Prostate gland (tissue), 2 donors: ENCODE measurements around the gene FLYWCH1. TPM values are rescaled to one million over a fixed set of nuclear protein-coding genes. Genes with fewer than 3 reads are reported as not detected.

Source experiments
- DNase-seq: peaks from one replicate; pipeline ENCODE4 v3.0.0-alpha.2; 2019; ENCODE audit warnings: low spot score
- H3K27ac ChIP-seq, 2 donors: fragments of 200-600 bp; sonication (generic); 2 replicates each; pipeline ENCODE4 v1.5.1; 2017 to 2019
- H3K27me3 ChIP-seq: fragments of 200-600 bp; sonication (generic); replicated peaks from 2 replicates; pipeline ENCODE4 v1.5.1; 2019; ENCODE audit not compliant: insufficient read depth
- H3K36me3 ChIP-seq, 2 donors: fragments of 200-600 bp; sonication (generic); 1 replicate in 1 of 2; 2 replicates in 1 of 2; pipeline versions ENCODE4 v1.5.1 to v1.8.1; 2017 to 2019
- H3K4me1 ChIP-seq: fragments of 200-600 bp; sonication (generic); replicated peaks from 2 replicates; pipeline ENCODE4 v1.5.1; 2019
- H3K4me3 ChIP-seq, 2 donors: fragments of 200-600 bp; sonication (generic); 2 replicates each; pipeline ENCODE4 v1.5.1; 2017 to 2019
- H3K9me3 ChIP-seq: fragments of 200-600 bp; sonication (generic); 2 replicates; pipeline ENCODE4 v1.5.1; 2017
- CTCF ChIP-seq, 4 experiments: fragments of 200-600 bp in 2 of 4; fragments of 450-650 bp in 2 of 4; sonication (generic) in 2 of 4; IDR thresholded peaks; 1 replicate in 3 of 4; 2 replicates in 1 of 4; pipeline ENCODE4 v1.5.1; 2016 to 2019; ENCODE audit warnings: antibody characterized with exemption in 4 of 4, mild to moderate bottlenecking in 2 of 4, moderate library complexity in 2 of 4
- POLR2A ChIP-seq: fragments of 450-650 bp; IDR thresholded peaks from one replicate; pipeline ENCODE4 v1.6.1; 2016; ENCODE audit warnings: antibody characterized with exemption, mild to moderate bottlenecking
- POLR2AphosphoS5 ChIP-seq: sonication (generic); formaldehyde crosslinking; IDR thresholded peaks from one replicate; pipeline ENCODE4 v1.6.1; 2017; ENCODE audit warnings: antibody characterized with exemption
- WGBS: methylation state at CpG from one replicate; pipeline ENCODE4 v1.1.5; 2018; 5-methylcytosine and 5-hydroxymethylcytosine counted together
- intact Hi-C: fragments of 100-400 bp; cut with DNase I; formaldehyde crosslinking; loops from one replicate; pipeline ENCODE4 v1.14.2; 2022
- total RNA-seq, 2 donors: library from RNA; depleted of rRNA; stranded (reverse); fragments of >200 nt; gene quantifications; one replicate each; pipeline ENCODE4 v1.1.0, GENCODE V29; 2016

The FLYWCH1 gene
- total RNA-seq, result 10 to 100 TPM; 53.0 to 55.6 TPM

- peak; percentile 98 for DNase-seq
- H3K36me3 ChIP-seq, result no peaks in the 10 kb centered on the region
- H3K4me1 ChIP-seq, result peaks cover 6% of the 10 kb centered on the region
- intact Hi-C loops, result loop anchor here (5.0 kb wide), 1 partner anchor 39 kb away; no protein-coding TSS in a partner anchor
- H3K4me3 ChIP-seq, result peak within 1 kb of the TSS; percentile 86 to 92
- TF ChIP-seq POLR2A (peak; percentile 84), CTCF (IDR thresholded peaks at IDR 0.05) (peak in 2 of 4 experiments; percentile 31 to 44), POLR2AphosphoS5 (peak; percentile 99)
- no peaks in the 10 kb centered on the region for H3K9me3 ChIP-seq
- no peaks in the 10 kb centered on the region for H3K27me3 ChIP-seq
- H3K27ac ChIP-seq, result peak within 1 kb of the TSS; percentile 85 to 89
- under 1% methylated on average over 64 of the region's 85 CpGs for WGBS
Measured at GRCh38 chr16:2911638-2912329, at the start of gene FLYWCH1. Gene FLYWCH1, plus strand, starts transcription at chr16:2911931. Its CDS starts 17,755 bp downstream, at chr16:2929686.

GRCh38 chr16:2865651-2866050, 46.1 kb upstream of the FLYWCH1 start:
- H3K4me1 ChIP-seq, result no peaks in the 10 kb centered on the region
- H3K27me3 ChIP-seq, result no peaks in the 10 kb centered on the region
- no peaks in the 10 kb centered on the region for H3K9me3 ChIP-seq
- DNase-seq, result no peak
- no peaks in the 10 kb centered on the region for H3K36me3 ChIP-seq
- no peak overlapping the region for H3K4me3 ChIP-seq
- no peak for TF ChIP-seq CTCF (IDR thresholded peaks at IDR 0.05)
- no peak for TF ChIP-seq POLR2A
- TF ChIP-seq POLR2AphosphoS5, result no peak
- intact Hi-C loops, result loop anchor here (5.0 kb wide), 1 partner anchor 88 kb away; the partner anchor contains the start of gene ELOB
- no peak overlapping the region for H3K27ac ChIP-seq
- 57% methylated on average over 4 of the region's 4 CpGs for WGBS

- no peak for DNase-seq
- no peaks in the 10 kb centered on the region for H3K4me1 ChIP-seq
- H3K36me3 ChIP-seq, result no peaks in the 10 kb centered on the region
- H3K27me3 ChIP-seq, result no peaks in the 10 kb centered on the region
- TF ChIP-seq POLR2A (no peak), CTCF (IDR thresholded peaks at IDR 0.05) (no peak), POLR2AphosphoS5 (no peak)
- 87% methylated on average over 4 of the region's 4 CpGs for WGBS
- no peak overlapping the region for H3K4me3 ChIP-seq
- intact Hi-C loops, result loop anchor here (5.0 kb wide), 1 partner anchor 89 kb away; the partner anchor contains the start of gene ELOB
- H3K9me3 ChIP-seq, result no peaks in the 10 kb centered on the region
- no peak overlapping the region for H3K27ac ChIP-seq
Measured at GRCh38 chr16:2866431-2866830, 45.3 kb upstream of the FLYWCH1 start.

- intact Hi-C loops, result loop anchor here (5.0 kb wide), 1 partner anchor 90 kb away; the partner anchor contains the start of gene ELOB
- H3K27ac ChIP-seq, result peak overlapping the region; percentile 80 to 92
- 42% methylated on average over 8 of the region's 8 CpGs for WGBS
Measured at GRCh38 chr16:2867661-2867986, 44.1 kb upstream of the FLYWCH1 start.

More at GRCh38 chr16:2867661-2867986, 44.1 kb upstream of the FLYWCH1 start:
- Histone ChIP-seq H3K9me3 (no peaks in the 10 kb centered on the region), H3K27me3 (no peaks in the 10 kb centered on the region), H3K4me3 (peak overlapping the region; percentile 46 to 78), H3K36me3 (no peaks in the 10 kb centered on the region), H3K4me1 (no peaks in the 10 kb centered on the region)
- no peak for TF ChIP-seq CTCF (IDR thresholded peaks at IDR 0.05)
- no peak for TF ChIP-seq POLR2A
- no peak for TF ChIP-seq POLR2AphosphoS5
- DNase-seq, result no peak
